Measurements from ENCODE around the gene CTRB1.

Gene CTRB1

GRCh38 chr16:75273054-75273925 lies 54.5 kb downstream of the CTRB1 start:
- DNase-seq: no peak
- Mint-ChIP-seq H3K9me3 (no peaks in the 10 kb centered on the region), H3K36me3 (ENCODE audit: low read depth) (no peaks in the 10 kb centered on the region), H3K27ac (no peak overlapping the region), H3K27me3 (ENCODE audit: low read depth, poor library complexity) (no peaks in the 10 kb centered on the region), H3K4me1 (peaks cover 18% of the 10 kb centered on the region), H3K4me3 (no peak overlapping the region)
- TF ChIP-seq CTCF (IDR thresholded peaks at IDR 0.05): no peak
